NT2/D1 (cell line): ENCODE measurements around the gene ATG2A.

Experiments
- SUZ12 ChIP-seq: IDR thresholded peaks from 2 replicates; pipeline ENCODE4 v1.6.1; 2011; ENCODE audit not compliant: insufficient read length, insufficient read depth; ENCODE audit errors: extremely low read depth
- YY1 ChIP-seq: IDR thresholded peaks from 2 replicates; pipeline ENCODE4 v1.6.1; 2011; ENCODE audit not compliant: insufficient read length, insufficient read depth

DNA sequence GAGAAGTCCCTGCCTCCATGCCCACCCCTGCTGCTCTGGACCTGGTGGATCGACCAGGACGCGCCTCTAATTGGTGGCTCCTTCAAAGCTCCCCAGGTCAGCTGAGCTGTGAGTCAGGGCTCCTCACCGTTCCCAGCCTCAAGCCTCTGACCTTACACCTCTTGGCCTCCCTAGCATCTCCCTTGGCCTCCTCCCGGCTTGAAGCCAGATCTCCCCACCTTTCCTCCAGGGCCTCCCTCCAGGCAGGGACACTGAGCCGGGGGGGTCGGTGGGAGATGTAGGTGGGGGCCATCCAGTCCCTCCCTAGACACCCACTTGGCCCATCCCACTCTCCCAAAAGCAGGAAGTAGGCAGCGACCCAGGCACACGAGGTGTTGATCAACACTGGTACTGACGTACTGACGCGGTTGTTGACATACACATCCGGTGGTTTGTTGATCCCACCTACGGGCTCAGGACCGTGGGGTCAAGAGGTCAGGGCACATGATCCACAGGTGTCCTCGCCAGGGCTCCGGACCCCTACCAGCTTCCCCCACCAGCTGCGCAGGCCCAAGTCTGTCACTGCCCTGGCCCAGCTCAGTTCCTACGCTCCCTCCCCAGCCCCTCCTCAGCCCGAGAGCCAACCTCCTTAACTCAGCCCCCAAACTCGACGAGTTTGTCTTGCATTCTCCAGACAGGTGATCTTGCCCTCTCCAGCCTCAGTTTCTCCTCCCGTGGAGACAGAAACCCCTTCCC lies 802 bp downstream of the ATG2A start:
- TF ChIP-seq SUZ12 = no peak
- TF ChIP-seq YY1 = no peak
